ENCODE data around the gene GIGYF2. TPM values are rescaled to one million over a fixed set of nuclear protein-coding genes. Genes with fewer than 3 reads are reported as not detected.

GIGYF2 gene
- total RNA-seq, 1 experiment from 2014 or later: 60.6 TPM

DNA sequence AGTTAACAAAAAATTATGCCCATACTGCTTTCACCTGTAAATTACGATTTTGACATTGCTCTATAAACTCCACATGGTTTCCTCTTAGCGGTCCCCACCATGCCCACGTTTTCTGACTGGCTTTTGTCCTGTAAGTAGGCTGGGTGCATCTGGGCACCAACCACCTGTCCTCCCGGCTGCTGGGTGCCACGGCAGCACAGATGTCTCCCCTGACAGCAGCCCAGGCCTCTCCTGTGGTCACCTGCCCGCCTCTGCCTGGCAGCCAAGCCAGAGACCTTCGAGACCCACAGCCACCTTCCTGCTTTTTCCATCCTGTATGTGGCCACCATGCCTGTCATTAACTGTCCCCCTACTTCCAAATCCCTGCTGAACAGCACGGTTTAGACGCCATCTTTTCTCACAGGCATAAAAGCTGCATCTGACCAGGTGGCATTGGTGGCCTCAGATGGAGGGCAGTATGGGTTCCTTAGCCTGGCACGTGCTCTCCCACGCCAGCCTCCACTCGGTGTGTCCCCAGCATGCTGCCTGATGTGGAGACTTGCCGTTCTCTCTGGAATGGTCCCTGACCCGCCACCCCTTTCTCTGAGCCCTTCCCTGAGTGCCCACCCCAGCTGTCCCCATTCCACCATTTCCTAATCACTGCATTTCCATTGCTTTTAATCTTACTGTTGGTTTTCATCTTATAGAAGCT, 191.9 kb downstream of the GIGYF2 start:
- H3K27ac ChIP-seq (ENCODE audit: low read depth, low read length): no peak overlapping the region
- no peaks in the 10 kb centered on the region for H3K9me3 ChIP-seq (ENCODE audit: control insufficient read depth in 1 of 2, insufficient read depth in 1 of 2, low read depth in 1 of 2, low read length in 2 of 2)
- H3K79me2 ChIP-seq (ENCODE audit: insufficient read depth, low read length): no peaks in the 10 kb centered on the region
- DNase-seq (ENCODE audit: low read depth, low spot score) (no peak), ATAC-seq (no peak)
- H3K4me3 ChIP-seq (replicated peaks in 1 of 2; ENCODE audit: low read depth in 1 of 2, low read length in 2 of 2): no peak overlapping the region
- ChIA-PET CTCF (no interaction called here), RAD21 (ENCODE audit: low non-redundant PET in 1 of 2, low total read pairs in 2 of 2, uncharacterized antibody in 2 of 2, unreplicated experiment in 2 of 2) (no interaction called here), POLR2A (no interaction called here)
- no peaks in the 10 kb centered on the region for H3K9me2 ChIP-seq (ENCODE audit: insufficient read depth)
- no peaks in the 10 kb centered on the region for H3K36me3 ChIP-seq (ENCODE audit: control insufficient read depth in 1 of 2, insufficient read depth in 2 of 2, low read length in 2 of 2)
- no peaks in the 10 kb centered on the region for H3K27me3 ChIP-seq (ENCODE audit: insufficient read depth, low read length)
- no peak overlapping the region for H2AFZ ChIP-seq (ENCODE audit: low read depth, low read length, poor library complexity, severe bottlenecking)
- intact Hi-C loops (cut with micrococcal nuclease): no loop called here
- H4K20me1 ChIP-seq (ENCODE audit: insufficient read depth): no peaks in the 10 kb centered on the region
- BruUV-seq (replicated peaks): no TSS peak
- peaks cover 15 to 25% of the 10 kb centered on the region in 2 experiments for H3K4me1 ChIP-seq (ENCODE audit: control insufficient read depth in 1 of 2, insufficient read depth in 2 of 2, low read length in 2 of 2)
- no peak overlapping the region for H3K9ac ChIP-seq (ENCODE audit: low read length)
- no peak overlapping the region for H3K4me2 ChIP-seq (ENCODE audit: low read length)
- no peak for TF ChIP-seq CEBPB (IDR thresholded peaks at IDR 0.05; ENCODE audit: low read depth)
- TF ChIP-seq, protein P1, sequence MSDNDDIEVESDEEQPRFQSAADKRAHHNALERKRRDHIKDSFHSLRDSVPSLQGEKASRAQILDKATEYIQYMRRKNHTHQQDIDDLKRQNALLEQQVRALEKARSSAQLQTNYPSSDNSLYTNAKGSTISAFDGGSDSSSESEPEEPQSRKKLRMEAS (IDR thresholded peaks at IDR 0.05): no peak
- TF ChIP-seq, protein P2, sequence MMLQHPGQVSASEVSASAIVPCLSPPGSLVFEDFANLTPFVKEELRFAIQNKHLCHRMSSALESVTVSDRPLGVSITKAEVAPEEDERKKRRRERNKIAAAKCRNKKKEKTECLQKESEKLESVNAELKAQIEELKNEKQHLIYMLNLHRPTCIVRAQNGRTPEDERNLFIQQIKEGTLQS (IDR thresholded peaks at IDR 0.05): no peak
- TF ChIP-seq TCF7L2 (IDR thresholded peaks at IDR 0.05; ENCODE audit: borderline replicate concordance, extremely low read depth, insufficient read depth, insufficient read length): no peak
- no peak for TF ChIP-seq ZNF274 (IDR thresholded peaks at IDR 0.05; ENCODE audit: low read depth, low read length)
- no peak for TF ChIP-seq ELF1 (IDR thresholded peaks at IDR 0.05; ENCODE audit: borderline replicate concordance, low read depth)

DNA sequence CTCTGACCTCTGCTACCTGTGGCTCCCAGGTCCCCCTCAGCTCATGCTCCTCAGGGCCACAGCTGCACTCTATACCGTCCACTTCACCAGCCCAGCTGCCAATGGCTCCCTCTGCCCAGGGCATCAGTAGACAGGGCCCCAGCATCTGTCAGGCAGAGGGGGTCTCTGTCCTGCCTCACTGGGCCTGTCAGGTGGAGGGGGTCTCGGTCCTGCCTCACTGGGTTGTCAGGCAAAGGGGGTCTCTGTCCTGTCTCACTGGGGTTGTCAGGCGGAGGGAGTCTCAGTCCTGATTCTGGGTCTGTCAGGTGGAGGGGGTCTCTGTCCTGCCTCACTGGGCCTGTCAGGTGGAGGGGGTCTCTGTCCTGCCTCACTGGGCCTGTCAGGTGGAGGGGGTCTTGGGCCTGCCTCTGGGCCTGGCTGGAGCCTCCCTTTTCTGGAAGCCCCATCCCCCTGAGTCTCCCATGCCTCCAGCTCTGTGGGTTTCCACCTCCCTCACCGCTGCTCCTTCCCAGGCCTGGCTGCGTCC, 192.8 kb downstream of the GIGYF2 start:
- no peak for ATAC-seq
- Histone ChIP-seq H3K27ac (ENCODE audit: low read depth, low read length) (peak overlapping the region; percentile 43; the same call in 1 of the 2 replicates), H3K27me3 (ENCODE audit: insufficient read depth, low read length) (no peaks in the 10 kb centered on the region), H2AFZ (ENCODE audit: low read depth, low read length, poor library complexity, severe bottlenecking) (no peak overlapping the region), H3K4me3 (replicated peaks in 1 of 2; ENCODE audit: low read depth in 1 of 2, low read length in 2 of 2) (peak overlapping the region; percentile 64), H4K20me1 (ENCODE audit: insufficient read depth) (no peaks in the 10 kb centered on the region), H3K4me1 (ENCODE audit: control insufficient read depth in 1 of 2, insufficient read depth in 2 of 2, low read length in 2 of 2) (peaks cover 15 to 28% of the 10 kb centered on the region in 2 experiments), H3K9me2 (ENCODE audit: insufficient read depth) (no peaks in the 10 kb centered on the region), H3K9ac (ENCODE audit: low read length) (peak overlapping the region; percentile 58), H3K36me3 (ENCODE audit: control insufficient read depth in 1 of 2, insufficient read depth in 2 of 2, low read length in 2 of 2) (no peaks in the 10 kb centered on the region), H3K79me2 (ENCODE audit: insufficient read depth, low read length) (no peaks in the 10 kb centered on the region), H3K4me2 (ENCODE audit: low read length) (peak overlapping the region; percentile 97), H3K9me3 (ENCODE audit: control insufficient read depth in 1 of 2, insufficient read depth in 1 of 2, low read depth in 1 of 2, low read length in 2 of 2) (no peaks in the 10 kb centered on the region)
- ChIA-PET RAD21 (ENCODE audit: low non-redundant PET in 1 of 2, low total read pairs in 2 of 2, uncharacterized antibody in 2 of 2, unreplicated experiment in 2 of 2) (no interaction called here), POLR2A (interaction anchor here (1.2 to 1.5 kb wide), 3 partner anchors 9 to 13 kb away, joined by 5 to 10 read pairs (median 6); no protein-coding TSS in a partner anchor), CTCF (interaction anchor here (1.5 kb wide), 1 partner anchor 139 kb away, joined by 6 read pairs; no protein-coding TSS in a partner anchor)
- BruUV-seq (replicated peaks): no TSS peak
- DNase-seq (ENCODE audit: low read depth, low spot score): no peak
- intact Hi-C loops (cut with micrococcal nuclease): loop anchor here (5.0 kb wide), 1 partner anchor 97 kb away; no protein-coding TSS in a partner anchor
- no peak for TF ChIP-seq CBX3 (IDR thresholded peaks at IDR 0.05; ENCODE audit: low read depth)
- no peak for TF ChIP-seq EZH2 (IDR thresholded peaks at IDR 0.05)
- TF ChIP-seq, protein P1 (IDR thresholded peaks at IDR 0.05): no peak
- TF ChIP-seq POLR2AphosphoS5 (IDR thresholded peaks at IDR 0.05; ENCODE audit: low read depth, low read length): no peak
- TF ChIP-seq, protein P3, sequence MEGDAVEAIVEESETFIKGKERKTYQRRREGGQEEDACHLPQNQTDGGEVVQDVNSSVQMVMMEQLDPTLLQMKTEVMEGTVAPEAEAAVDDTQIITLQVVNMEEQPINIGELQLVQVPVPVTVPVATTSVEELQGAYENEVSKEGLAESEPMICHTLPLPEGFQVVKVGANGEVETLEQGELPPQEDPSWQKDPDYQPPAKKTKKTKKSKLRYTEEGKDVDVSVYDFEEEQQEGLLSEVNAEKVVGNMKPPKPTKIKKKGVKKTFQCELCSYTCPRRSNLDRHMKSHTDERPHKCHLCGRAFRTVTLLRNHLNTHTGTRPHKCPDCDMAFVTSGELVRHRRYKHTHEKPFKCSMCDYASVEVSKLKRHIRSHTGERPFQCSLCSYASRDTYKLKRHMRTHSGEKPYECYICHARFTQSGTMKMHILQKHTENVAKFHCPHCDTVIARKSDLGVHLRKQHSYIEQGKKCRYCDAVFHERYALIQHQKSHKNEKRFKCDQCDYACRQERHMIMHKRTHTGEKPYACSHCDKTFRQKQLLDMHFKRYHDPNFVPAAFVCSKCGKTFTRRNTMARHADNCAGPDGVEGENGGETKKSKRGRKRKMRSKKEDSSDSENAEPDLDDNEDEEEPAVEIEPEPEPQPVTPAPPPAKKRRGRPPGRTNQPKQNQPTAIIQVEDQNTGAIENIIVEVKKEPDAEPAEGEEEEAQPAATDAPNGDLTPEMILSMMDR (IDR thresholded peaks at IDR 0.05 in 2 of 3, conservative IDR thresholded peaks at IDR 0.05 in 1 of 3; ENCODE audit: borderline replicate concordance in 1 of 3, insufficient read depth in 1 of 3, low read depth in 2 of 3, low read length in 2 of 3): no peak
- no peak for TF ChIP-seq EGR1 (IDR thresholded peaks at IDR 0.05; ENCODE audit: low read depth)
- TF ChIP-seq ZFX (IDR thresholded peaks at IDR 0.05): no peak
- no peak for TF ChIP-seq SIN3A (IDR thresholded peaks at IDR 0.05; ENCODE audit: low read depth)
- no peak for TF ChIP-seq EZH2phosphoT487 (IDR thresholded peaks at IDR 0.05; ENCODE audit: borderline replicate concordance)
- TF ChIP-seq ZNF274 (IDR thresholded peaks at IDR 0.05; ENCODE audit: low read depth, low read length): no peak

All from HCT116 (cell line).